T-helper 2 cell treated with Interferon-gamma antibody and Interleukin-4, amounts not matched to agents 5 μg/mL and 100 μg/mL, for 36 hours (primary cell): ENCODE measurements around the gene RAPGEF1.
"Not testable (repeated sequence)": the region's sequence is repeated elsewhere in the genome, so short reads cannot be mapped to it uniquely, and the experiment has no call there.

ENCODE experiments used
- DNase-seq: peaks from one replicate; pipeline ENCODE4 v3.0.0; 2021; ENCODE audit warnings: low spot score
- H3K27ac Mint-ChIP-seq: one replicate; pipeline ENCODE4 v1.8.0; 2021; ENCODE audit warnings: mild to moderate bottlenecking, mixed read lengths
- H3K27me3 Mint-ChIP-seq: one replicate; pipeline ENCODE4 v1.8.0; 2021; ENCODE audit warnings: low read depth, mixed read lengths
- H3K36me3 Mint-ChIP-seq: one replicate; pipeline ENCODE4 v1.8.0; 2021; ENCODE audit warnings: low read depth, mixed read lengths
- H3K4me1 Mint-ChIP-seq: one replicate; pipeline ENCODE4 v1.8.0; 2021; ENCODE audit warnings: low read depth, mixed read lengths
- H3K4me3 Mint-ChIP-seq: one replicate; pipeline ENCODE4 v1.8.0; 2022; ENCODE audit warnings: mild to moderate bottlenecking, moderate library complexity, mixed read lengths
- H3K9me3 Mint-ChIP-seq: one replicate; pipeline ENCODE4 v1.8.0; 2021; ENCODE audit warnings: mixed read lengths

RAPGEF1 gene

DNA sequence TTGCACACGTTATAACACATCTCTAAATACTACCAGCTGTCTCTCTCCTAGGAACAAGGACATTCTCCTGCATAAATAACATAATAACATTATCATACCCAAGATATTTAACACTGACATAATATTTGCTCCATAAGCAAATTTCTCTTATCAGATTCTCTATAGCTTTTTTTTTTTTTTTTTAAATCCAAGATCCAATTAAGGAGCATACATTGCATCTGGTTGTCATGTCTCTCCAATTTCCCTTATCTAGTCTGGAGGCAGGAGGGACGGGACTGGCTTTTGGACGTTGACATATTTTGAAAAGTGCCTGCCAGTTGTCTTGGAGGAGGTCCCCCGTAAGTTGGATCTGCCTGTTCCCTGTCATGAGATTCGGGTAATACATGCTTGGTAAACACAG lies 76.6 kb downstream of the RAPGEF1 start:
- H3K36me3 Mint-ChIP-seq: peaks cover 20% of the 10 kb centered on the region
- peak overlapping the region; percentile 64 for H3K27ac Mint-ChIP-seq
- H3K4me3 Mint-ChIP-seq: peak overlapping the region; percentile 5
- no peaks in the 10 kb centered on the region for H3K9me3 Mint-ChIP-seq
- H3K27me3 Mint-ChIP-seq: no peaks in the 10 kb centered on the region
- peaks cover 70% of the 10 kb centered on the region for H3K4me1 Mint-ChIP-seq
- no peak for DNase-seq

DNA sequence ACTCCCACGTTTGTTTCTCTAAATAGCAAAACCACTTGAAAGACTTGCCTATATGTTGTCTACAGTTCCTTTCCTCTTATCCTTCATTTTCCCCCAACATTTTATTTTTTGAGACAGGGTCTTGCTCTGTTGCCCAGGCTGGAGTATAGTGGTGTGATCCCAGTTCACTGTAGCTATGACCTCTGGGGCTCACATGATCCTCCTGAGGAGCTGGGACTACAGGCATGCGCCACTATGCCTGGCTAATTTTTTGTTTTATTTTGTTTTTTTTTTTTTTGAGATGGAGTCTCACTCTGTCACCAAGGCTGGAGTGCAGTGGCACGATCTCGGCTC lies 77.6 kb downstream of the RAPGEF1 start:
- peak overlapping the region; percentile 87 for H3K27ac Mint-ChIP-seq
- peak overlapping the region; percentile 57 for H3K4me3 Mint-ChIP-seq
- H3K36me3 Mint-ChIP-seq: peaks cover 20% of the 10 kb centered on the region
- H3K4me1 Mint-ChIP-seq: peaks cover 70% of the 10 kb centered on the region
- not testable (repeated sequence) for DNase-seq, H3K9me3 Mint-ChIP-seq, H3K27me3 Mint-ChIP-seq

DNA sequence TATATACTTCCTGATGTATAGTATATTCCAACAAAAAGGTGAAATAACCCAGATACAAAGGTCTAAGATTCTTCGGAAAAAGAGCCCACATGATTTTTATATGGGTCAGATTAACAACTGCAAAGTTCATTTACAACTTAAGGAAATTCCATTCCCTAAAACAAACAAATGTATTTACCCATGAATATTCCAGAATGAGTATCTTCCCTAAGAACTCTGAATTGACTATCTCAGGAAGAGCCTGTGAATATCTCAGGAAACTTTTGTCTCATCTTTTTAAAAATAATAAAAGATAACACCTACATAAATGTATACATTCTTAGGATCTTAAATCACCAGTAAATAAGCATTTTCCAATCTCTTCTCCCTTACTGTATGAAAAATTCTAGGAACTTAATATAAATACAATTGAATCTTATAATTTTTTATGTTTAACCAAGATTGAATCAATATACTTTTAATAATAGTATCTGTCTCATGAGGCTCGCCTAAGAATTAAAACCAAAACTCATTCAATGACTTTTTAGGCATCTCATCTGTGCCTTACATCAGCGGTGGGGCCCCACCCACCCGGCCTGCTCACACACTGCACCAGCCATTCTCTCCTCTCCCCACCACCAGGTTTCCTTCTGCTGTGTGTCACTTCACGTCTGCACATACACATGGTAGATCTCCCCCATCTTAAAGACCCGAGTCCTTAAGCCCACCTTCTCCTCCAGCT lies 78.1 kb downstream of the RAPGEF1 start:
- peak overlapping the region; percentile 57 for H3K4me3 Mint-ChIP-seq
- peak overlapping the region; percentile 87 for H3K27ac Mint-ChIP-seq
- H3K9me3 Mint-ChIP-seq: no peaks in the 10 kb centered on the region
- DNase-seq: peak; percentile 78
- peaks cover 73% of the 10 kb centered on the region for H3K4me1 Mint-ChIP-seq
- peaks cover 20% of the 10 kb centered on the region for H3K36me3 Mint-ChIP-seq
- H3K27me3 Mint-ChIP-seq: no peaks in the 10 kb centered on the region

DNA sequence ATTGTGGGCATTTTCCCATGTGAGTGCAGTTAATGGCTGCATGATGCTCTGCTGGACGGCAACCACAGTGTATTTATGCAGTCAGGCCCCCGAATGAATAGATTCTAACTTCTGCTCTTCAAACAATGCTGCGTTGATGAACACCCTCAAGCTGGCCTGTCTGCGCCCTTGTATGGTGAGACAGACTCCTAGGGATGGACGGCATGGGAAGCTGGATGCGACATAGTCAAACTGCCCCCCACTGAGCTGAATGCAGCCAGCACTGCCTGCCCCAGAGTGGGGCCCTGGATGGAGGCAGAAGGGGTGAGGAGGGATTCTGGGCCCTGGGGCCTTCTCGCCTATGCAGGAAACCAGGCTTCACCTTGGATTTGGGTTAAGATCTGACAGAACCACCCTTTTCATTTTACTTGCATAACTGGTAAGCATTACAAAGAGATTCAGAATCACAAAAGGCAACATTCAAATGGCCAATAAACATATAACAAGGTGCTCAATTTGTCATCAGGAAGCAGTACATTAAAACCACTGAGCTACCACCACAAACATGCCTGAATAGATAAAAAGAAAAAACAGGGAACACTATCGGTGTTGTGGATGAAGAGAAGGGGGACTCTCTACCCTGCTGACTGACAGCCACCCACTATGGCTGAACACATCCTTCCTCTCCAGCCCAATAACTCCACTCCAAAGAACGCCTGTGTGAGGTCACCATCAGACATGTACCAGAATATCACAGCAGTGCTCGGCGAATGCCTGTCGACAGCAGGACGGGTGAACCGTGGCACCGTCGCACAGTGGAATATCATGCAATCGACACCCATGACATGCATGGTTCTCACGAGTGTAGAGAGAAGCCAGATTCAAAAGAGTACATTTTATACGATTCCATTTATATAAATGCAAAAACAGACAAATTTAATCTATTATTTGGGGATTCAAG lies 79.1 kb downstream of the RAPGEF1 start:
- DNase-seq: no peak
- peak overlapping the region; percentile 28 for H3K27ac Mint-ChIP-seq
- H3K27me3 Mint-ChIP-seq: no peaks in the 10 kb centered on the region
- no peaks in the 10 kb centered on the region for H3K9me3 Mint-ChIP-seq
- peaks cover 24% of the 10 kb centered on the region for H3K36me3 Mint-ChIP-seq
- H3K4me1 Mint-ChIP-seq: peaks cover 77% of the 10 kb centered on the region
- H3K4me3 Mint-ChIP-seq: peak overlapping the region; percentile 5

DNA sequence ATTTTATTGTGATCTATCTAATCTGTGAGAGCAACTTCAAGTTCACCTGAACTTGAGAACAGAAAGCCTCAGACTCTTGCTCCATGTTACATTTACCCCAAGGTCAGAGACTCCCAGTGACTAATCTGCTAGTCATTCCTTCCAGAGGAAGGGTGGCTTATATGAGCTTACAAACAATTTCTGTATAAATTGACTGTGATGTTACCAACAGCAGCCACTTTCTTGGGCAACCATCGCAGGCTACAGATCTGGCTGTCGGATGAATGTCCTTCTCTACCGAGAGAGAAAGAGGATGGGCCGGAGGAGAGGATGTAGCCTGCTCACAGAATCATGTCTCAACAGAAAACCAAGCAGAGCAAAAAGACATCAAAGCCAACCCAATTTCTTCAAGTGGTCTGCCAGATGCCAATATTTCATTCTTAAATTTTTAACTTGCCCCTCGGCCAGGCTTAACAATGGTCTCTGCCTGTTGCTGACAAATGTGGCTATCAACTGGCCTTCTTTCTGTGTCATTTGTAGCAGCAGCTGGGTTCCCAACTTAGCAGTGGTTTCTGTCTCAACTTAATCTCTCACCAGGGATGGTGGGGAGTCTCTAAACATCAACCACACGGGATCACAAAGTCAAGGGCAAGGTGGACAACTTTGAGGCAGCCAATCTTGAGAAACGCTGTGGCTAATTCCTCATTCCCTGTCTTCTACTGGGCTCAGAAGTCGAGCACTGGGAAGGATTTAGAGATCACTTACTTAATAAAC lies 81.3 kb downstream of the RAPGEF1 start:
- peaks cover 12% of the 10 kb centered on the region for H3K36me3 Mint-ChIP-seq
- peak overlapping the region; percentile 90 for H3K27ac Mint-ChIP-seq
- H3K4me1 Mint-ChIP-seq: peaks cover 69% of the 10 kb centered on the region
- no peaks in the 10 kb centered on the region for H3K9me3 Mint-ChIP-seq
- DNase-seq: peak; percentile 71
- no peaks in the 10 kb centered on the region for H3K27me3 Mint-ChIP-seq
- H3K4me3 Mint-ChIP-seq: peak overlapping the region; percentile 64

DNA sequence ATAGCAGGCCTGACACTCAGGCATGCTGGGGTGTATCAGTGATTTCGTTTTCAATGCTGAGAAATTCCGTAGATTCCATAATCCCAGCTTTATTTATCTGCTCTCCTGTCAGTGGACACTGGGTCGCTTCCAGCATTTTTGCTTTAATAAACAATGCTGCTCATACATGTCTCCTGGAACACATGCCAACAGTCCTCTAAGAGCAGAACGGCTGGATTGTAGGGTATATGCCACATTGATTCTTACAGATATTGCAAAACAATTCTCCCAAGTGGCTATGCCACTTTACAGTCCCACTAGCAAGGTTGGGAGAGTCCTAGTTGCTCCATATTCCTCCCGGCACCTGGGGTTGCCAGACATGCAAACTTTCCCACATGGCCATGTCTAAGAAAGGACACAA lies 81.9 kb downstream of the RAPGEF1 start:
- peak overlapping the region; percentile 64 for H3K4me3 Mint-ChIP-seq
- DNase-seq: no peak
- H3K27ac Mint-ChIP-seq: peak overlapping the region; percentile 90
- H3K4me1 Mint-ChIP-seq: peaks cover 66% of the 10 kb centered on the region
- peaks cover 9% of the 10 kb centered on the region for H3K36me3 Mint-ChIP-seq
- H3K9me3 Mint-ChIP-seq: no peaks in the 10 kb centered on the region
- no peaks in the 10 kb centered on the region for H3K27me3 Mint-ChIP-seq

DNA sequence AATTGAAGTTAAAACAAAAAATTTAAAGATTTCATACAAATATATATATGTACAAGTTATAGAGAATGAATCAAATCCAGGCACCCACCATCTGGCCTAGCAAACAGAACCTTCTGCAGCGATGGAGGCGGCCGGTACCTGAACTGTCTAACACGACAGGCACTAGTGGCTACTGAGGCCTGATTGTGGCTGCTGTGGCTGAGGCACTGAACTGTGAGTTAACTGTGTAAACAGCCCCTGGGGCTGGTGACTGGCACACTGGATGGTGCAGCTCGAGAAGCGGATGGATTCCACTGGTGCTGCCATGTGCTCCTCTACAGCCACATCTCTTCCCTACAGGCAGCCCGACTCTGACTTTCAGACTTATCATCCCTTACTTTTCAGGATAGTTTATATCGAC lies 82.4 kb downstream of the RAPGEF1 start:
- peaks cover 8% of the 10 kb centered on the region for H3K36me3 Mint-ChIP-seq

DNA sequence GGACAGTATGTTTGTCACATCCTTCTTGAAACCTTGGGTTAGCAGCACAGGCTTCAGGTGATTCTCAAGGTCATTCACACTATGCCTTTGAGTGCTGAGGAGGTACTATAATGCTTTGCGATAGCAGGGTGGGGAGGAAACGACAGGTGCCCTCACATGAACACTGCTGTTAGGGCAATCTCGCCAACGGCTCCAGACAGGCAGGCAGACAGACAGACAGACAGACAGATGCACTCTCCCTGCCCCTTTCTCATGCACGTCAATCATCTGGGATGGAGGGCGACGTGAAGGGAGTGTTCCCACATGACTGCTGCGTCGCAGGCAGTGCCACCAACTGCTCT lies 82.9 kb downstream of the RAPGEF1 start:
- peaks cover 7% of the 10 kb centered on the region for H3K36me3 Mint-ChIP-seq
- H3K4me3 Mint-ChIP-seq: peak overlapping the region; percentile 70
- no peak for DNase-seq
- no peaks in the 10 kb centered on the region for H3K9me3 Mint-ChIP-seq
- peaks cover 66% of the 10 kb centered on the region for H3K4me1 Mint-ChIP-seq
- H3K27ac Mint-ChIP-seq: peak overlapping the region; percentile 88
- no peaks in the 10 kb centered on the region for H3K27me3 Mint-ChIP-seq

More for the DNA sequence above, 82.4 kb downstream of the RAPGEF1 start:
- peak overlapping the region; percentile 11 for H3K4me3 Mint-ChIP-seq
- no peaks in the 10 kb centered on the region for H3K9me3 Mint-ChIP-seq
- peaks cover 68% of the 10 kb centered on the region for H3K4me1 Mint-ChIP-seq
- no peaks in the 10 kb centered on the region for H3K27me3 Mint-ChIP-seq
- H3K27ac Mint-ChIP-seq: peak overlapping the region; percentile 90
- no peak for DNase-seq

DNA sequence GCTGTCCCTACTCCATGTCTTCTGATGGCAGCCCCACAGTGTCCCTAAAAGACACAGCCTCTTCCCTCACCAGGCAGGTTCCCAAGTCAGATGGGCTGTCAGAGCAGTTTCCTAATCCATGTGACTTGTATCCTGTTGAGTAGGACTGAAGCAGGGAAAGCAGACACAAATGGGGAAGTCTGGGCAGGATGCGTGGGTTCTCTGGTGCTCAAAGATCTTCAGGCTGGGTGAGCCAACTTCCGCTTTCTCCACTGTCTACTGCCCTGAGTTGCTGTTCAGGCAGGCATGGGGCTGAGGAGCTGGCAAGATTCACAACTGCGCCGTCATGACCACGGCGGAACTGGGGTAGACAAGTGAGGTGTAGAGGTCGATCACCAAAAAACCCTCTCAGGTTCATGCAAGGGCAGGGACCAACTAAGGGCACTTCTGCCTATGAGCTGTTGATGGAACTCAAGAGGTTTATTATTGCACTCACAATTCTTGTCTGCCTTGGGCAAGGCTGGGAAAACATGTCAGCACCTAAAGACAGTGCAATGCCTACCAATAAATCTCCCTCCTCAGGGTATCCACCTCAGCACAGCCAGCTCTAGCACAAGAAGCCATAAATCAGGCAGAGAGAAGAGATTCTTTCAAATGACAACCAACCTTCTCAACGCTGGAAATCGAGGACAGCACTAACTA lies 83.4 kb downstream of the RAPGEF1 start:
- Mint-ChIP-seq H3K27me3 (no peaks in the 10 kb centered on the region), H3K27ac (peak overlapping the region; percentile 88), H3K9me3 (no peaks in the 10 kb centered on the region), H3K36me3 (peaks cover 7% of the 10 kb centered on the region), H3K4me1 (peaks cover 67% of the 10 kb centered on the region), H3K4me3 (peak overlapping the region; percentile 70)
- peak; percentile 57 for DNase-seq

DNA sequence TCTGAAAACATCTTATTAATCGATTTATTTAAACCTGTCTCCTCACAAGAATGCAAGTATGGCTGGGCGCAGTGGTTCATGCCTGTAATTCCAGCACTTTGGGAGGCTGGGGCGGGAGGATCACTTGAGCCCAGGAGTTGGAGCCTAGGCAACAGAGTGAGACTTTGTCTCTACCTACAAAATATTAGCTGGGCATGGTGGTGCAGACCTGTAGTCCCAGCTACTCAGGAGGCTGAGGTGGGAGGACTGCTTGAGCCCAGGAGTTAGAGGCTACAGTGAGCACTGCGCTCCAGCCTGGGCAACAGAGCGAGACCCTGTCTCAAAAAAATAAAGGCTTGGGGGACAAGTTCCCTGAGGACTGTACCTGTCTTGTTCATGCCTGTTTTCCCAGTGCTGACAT lies 85.5 kb downstream of the RAPGEF1 start:
- not testable (repeated sequence) for H3K9me3 Mint-ChIP-seq

DNA sequence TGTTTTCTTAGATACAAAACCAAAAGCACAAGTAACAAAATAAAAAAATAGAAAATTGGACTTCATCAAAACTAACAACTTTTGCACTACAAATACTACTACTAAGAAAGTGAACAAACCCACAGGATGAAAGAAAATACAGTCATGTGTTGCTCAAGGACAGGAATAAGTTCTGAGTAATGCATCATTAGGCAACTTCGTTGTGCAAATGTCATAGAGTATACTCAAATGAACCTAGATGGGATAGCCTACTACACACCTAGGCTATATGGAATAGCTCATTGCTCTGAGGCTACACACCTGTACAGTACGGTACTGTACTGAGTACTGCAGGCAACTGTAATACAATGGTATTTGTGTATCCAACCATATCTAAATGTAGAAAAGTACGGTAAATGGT lies 88.3 kb downstream of the RAPGEF1 start:
- H3K4me1 Mint-ChIP-seq: peaks cover 34% of the 10 kb centered on the region
- no peak for DNase-seq
- H3K4me3 Mint-ChIP-seq: no peak overlapping the region
- peak overlapping the region; percentile 34 for H3K27ac Mint-ChIP-seq
- H3K36me3 Mint-ChIP-seq: peaks cover 29% of the 10 kb centered on the region
- no peaks in the 10 kb centered on the region for H3K9me3 Mint-ChIP-seq
- no peaks in the 10 kb centered on the region for H3K27me3 Mint-ChIP-seq

More for the DNA sequence above, 85.5 kb downstream of the RAPGEF1 start:
- DNase-seq, H3K4me3 Mint-ChIP-seq, H3K27me3 Mint-ChIP-seq: not testable (repeated sequence)
- Mint-ChIP-seq H3K4me1 (peaks cover 58% of the 10 kb centered on the region), H3K27ac (peak overlapping the region; percentile 2), H3K36me3 (peaks cover 27% of the 10 kb centered on the region)

DNA sequence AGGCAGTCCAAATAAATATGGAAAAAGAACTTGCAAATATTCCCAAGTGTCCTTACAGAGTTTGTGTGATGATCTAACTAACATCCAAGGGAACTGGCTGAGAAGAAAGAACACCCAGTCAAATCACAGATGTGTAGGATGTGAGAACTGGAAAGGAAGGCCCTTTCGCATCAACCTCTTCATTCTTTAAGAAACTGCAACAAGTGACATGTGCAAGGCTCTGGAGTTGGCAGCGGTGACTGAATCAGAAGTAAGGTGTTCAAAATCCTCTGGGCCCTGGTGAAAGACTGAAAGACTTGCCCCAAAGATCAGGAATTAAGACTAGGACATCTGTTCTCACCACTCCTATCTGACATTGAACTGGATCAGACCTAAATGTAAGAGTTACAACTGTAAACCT lies 88.7 kb downstream of the RAPGEF1 start:
- Mint-ChIP-seq H3K36me3 (peaks cover 26% of the 10 kb centered on the region), H3K27ac (peak overlapping the region; percentile 34), H3K27me3 (no peaks in the 10 kb centered on the region), H3K9me3 (no peaks in the 10 kb centered on the region), H3K4me3 (no peak overlapping the region), H3K4me1 (peaks cover 29% of the 10 kb centered on the region)
- no peak for DNase-seq

DNA sequence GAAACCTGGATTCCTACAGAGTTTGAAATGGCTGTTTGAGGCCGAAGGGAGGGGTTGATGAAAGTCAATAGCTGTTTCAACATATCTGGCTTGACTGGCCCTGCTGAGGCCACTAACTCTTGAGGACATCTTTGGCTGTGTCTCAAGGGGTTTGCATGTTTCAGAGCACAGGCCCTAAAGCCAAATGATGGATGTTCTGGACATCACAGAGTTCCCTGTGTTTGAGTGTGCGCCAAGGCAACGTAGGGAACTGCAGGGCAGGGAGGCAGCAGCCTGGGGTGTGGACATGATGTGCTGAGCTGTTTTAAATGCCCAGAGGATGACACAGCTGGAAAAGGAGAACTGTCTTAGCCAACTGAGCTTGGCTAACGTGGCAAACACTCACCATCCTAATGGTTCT lies 89.6 kb downstream of the RAPGEF1 start:
- Mint-ChIP-seq H3K4me3 (no peak overlapping the region), H3K9me3 (no peaks in the 10 kb centered on the region), H3K4me1 (peaks cover 31% of the 10 kb centered on the region), H3K36me3 (peaks cover 25% of the 10 kb centered on the region), H3K27me3 (no peaks in the 10 kb centered on the region), H3K27ac (no peak overlapping the region)
- no peak for DNase-seq
